ENCODE measurements around the gene TIA1.

DNA sequence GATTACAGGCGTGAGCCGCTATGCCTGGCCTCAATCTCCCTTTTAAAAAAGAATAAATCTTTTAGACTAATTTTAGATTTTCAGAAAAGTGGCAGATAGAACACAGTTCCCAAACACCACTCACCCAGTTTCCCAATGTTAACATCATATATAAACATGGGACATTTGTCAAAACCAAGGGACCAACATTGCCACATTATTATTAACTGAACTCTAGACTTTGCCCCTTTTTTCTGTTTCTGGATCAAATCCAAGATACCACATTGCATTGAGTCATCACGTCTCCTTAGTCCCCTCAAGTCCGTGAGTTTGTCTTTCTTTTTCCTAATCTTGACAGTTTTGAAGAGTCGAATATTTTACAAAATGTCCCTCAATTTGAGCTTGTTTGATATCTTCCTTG lies 60.0 kb downstream of the TIA1 start:
- TF ChIP-seq EZH2 (IDR thresholded peaks at IDR 0.05; ENCODE audit: borderline replicate concordance, low read length) = no peak
- no peak for TF ChIP-seq CTCF (IDR thresholded peaks at IDR 0.05; ENCODE audit: low read length)

All from OCI-LY1 (cell line).